H1 (cell line): ENCODE results near the gene GRB14. TPM values are rescaled to one million over a fixed set of nuclear protein-coding genes. Genes with fewer than 3 reads are reported as not detected.

Source experiments
- POU5F1 ChIP-seq: IDR thresholded peaks from 2 replicates; pipeline ENCODE4 v1.6.1; 2011; ENCODE audit warnings: low read depth, mild to moderate bottlenecking, low read length, moderate library complexity
- SAP30 ChIP-seq: fragments of 300-600 bp; sonication (generic); IDR thresholded peaks from 2 replicates; pipeline ENCODE4 v1.7.1; 2012; ENCODE audit warnings: low read length, moderate library complexity, mild to moderate bottlenecking, inconsistent platforms; ENCODE audit not compliant: insufficient read depth, insufficient replicate concordance
- polyA plus RNA-seq, 7 experiments: library from polyadenylated mRNA; depleted of rRNA in 3 of 7; stranded (reverse) in 5 of 7; unstranded in 2 of 7; fragments of >200 nt in 5 of 7; fragments of 200-250 nt in 2 of 7; gene quantifications; 1 replicate in 5 of 7; 2 replicates in 1 of 7; 4 replicates in 1 of 7; pipeline versions ENCODE4 v1.2.1 to v1.2.3, GENCODE V29; 2011 to 2013; ENCODE audit warnings: missing spikeins in 2 of 7, mixed read lengths in 2 of 7
- total RNA-seq: library from RNA; stranded (reverse); fragmentation: NEBNext Ultra II Directional; extraction: Animal tissue kit (Norgen Biotek cat#: 25700); gene quantifications from 2 replicates; pipeline ENCODE4 v1.2.1, GENCODE V29; 2021

The GRB14 gene
- total and polyA plus RNA-seq, 2 of the 8 experiments (the other 6 are each of a cell fraction or from before 2014, with no cell fraction given), result 2.5 to 11.6 TPM

GRCh38 chr2:164565359-164565758, 55.9 kb downstream of the GRB14 start (continued):
- TF ChIP-seq SAP30 (no peak), POU5F1 (no peak)
- TF ChIP-seq, all 59 proteins: peak for 0
